Stomach (tissue), 9 donors: ENCODE results near the gene TBC1D14. TPM values are rescaled to one million over a fixed set of nuclear protein-coding genes. Genes with fewer than 3 reads are reported as not detected.

Experiments used
- DNase-seq, 2 donors: peaks; one replicate each; pipeline versions ENCODE4 v3.0.0 to v3.0.0-alpha.2; 2013 to 2019
- H3K27ac ChIP-seq, 5 donors: fragments of 200-600 bp in 4 of 5; sonication (generic) in 4 of 5; one replicate each; pipeline ENCODE4 v1.5.1; 2013 to 2019; ENCODE audit warnings: mild to moderate bottlenecking in 1 of 5, moderate library complexity in 1 of 5
- H3K27me3 ChIP-seq, 3 donors: fragments of 200-600 bp; sonication (generic); one replicate each; pipeline ENCODE4 v1.5.1; 2017 to 2019; ENCODE audit warnings: mixed run types in 1 of 3
- H3K36me3 ChIP-seq, 4 donors: fragments of 200-600 bp; sonication (generic); 1 replicate in 3 of 4; 2 replicates in 1 of 4; pipeline ENCODE4 v1.5.1; 2016 to 2019
- H3K4me1 ChIP-seq, 4 donors: fragments of 200-600 bp; sonication (generic); one replicate each; pipeline ENCODE4 v1.5.1; 2016 to 2019
- H3K4me3 ChIP-seq, 4 donors: fragments of 200-600 bp; sonication (generic) in 3 of 4; one replicate each; pipeline ENCODE4 v1.5.1; 2016 to 2019; ENCODE audit warnings: mild to moderate bottlenecking in 1 of 4
- H3K9me3 ChIP-seq, 4 donors: fragments of 200-600 bp; sonication (generic); one replicate each; pipeline ENCODE4 v1.5.1; 2016 to 2019
- CTCF ChIP-seq, 7 experiments: fragments of 450-650 bp in 4 of 7; fragments of 200-600 bp in 3 of 7; sonication (generic) in 3 of 7; IDR thresholded peaks; one replicate each; pipeline ENCODE4 v1.5.1; 2016 to 2019; ENCODE audit warnings: antibody characterized with exemption in 7 of 7, control low read depth in 2 of 7, mild to moderate bottlenecking in 1 of 7
- EP300 ChIP-seq: sonication (generic); formaldehyde crosslinking; IDR thresholded peaks from one replicate; pipeline ENCODE4 v1.6.1; 2017; ENCODE audit warnings: antibody characterized with exemption
- POLR2A ChIP-seq, 4 donors: fragments of 450-650 bp; IDR thresholded peaks; one replicate each; pipeline ENCODE4 v1.6.1; 2016; ENCODE audit warnings: antibody characterized with exemption in 4 of 4, control low read depth in 2 of 4, mild to moderate bottlenecking in 1 of 4, moderate library complexity in 1 of 4
- POLR2AphosphoS5 ChIP-seq, 3 donors: sonication (generic); formaldehyde crosslinking; IDR thresholded peaks; one replicate each; pipeline ENCODE4 v1.6.1; 2016; ENCODE audit warnings: antibody characterized with exemption in 3 of 3
- WGBS, 5 donors: extraction: QIAGEN DNeasy Blood & Tissue Kit in 3 of 5; methylation state at CpG; one replicate each; pipeline versions ENCODE4 v1.1.5 to v1.1.7; 2013 to 2018; 5-methylcytosine and 5-hydroxymethylcytosine counted together
- intact Hi-C: fragments of 100-400 bp; cut with DNase I; formaldehyde crosslinking; loops from one replicate; pipeline ENCODE4 v1.15.1; 2023; ENCODE audit warnings: low total_unique reads
- polyA plus RNA-seq, 3 donors: library from polyadenylated mRNA; stranded (reverse); fragments of 200-250 nt; gene quantifications; one replicate each; pipeline ENCODE4 v1.2.3, GENCODE V29; 2013
- total RNA-seq, 5 donors: library from RNA; depleted of rRNA; stranded (reverse); fragments of >200 nt; gene quantifications; one replicate each; pipeline versions ENCODE4 v1.1.0 to v1.2.3, GENCODE V29; 2014 to 2016
- donor health status: healthy with polysubstance abuse.
- donor health status: Bipolar disorder and iron deficiency.
- donor health status: healthy.

Gene TBC1D14
- total and polyA plus RNA-seq, 8 donors: 19.5 to 72.4 (median 40.4) TPM

- H3K4me1 ChIP-seq: no peaks in the 10 kb centered on the region
- peaks cover 64 to 100% (median 96%) of the 10 kb centered on the region in 4 donors for H3K36me3 ChIP-seq
- no peak for DNase-seq
- no peak for TF ChIP-seq POLR2A (IDR thresholded peaks at IDR 0.05)
- TF ChIP-seq POLR2AphosphoS5 (IDR thresholded peaks at IDR 0.05): no peak
- no peak for TF ChIP-seq CTCF (IDR thresholded peaks at IDR 0.05)
- TF ChIP-seq EP300: no peak
- intact Hi-C loops: no loop called here
- no peak overlapping the region for H3K27ac ChIP-seq
- H3K27me3 ChIP-seq: no peaks in the 10 kb centered on the region
- no peaks in the 10 kb centered on the region for H3K9me3 ChIP-seq
- 89 to 93% (median 92%) methylated on average over 11 of the region's 11 CpGs for WGBS, 5 donors
- no peak overlapping the region for H3K4me3 ChIP-seq
These were observed 111.2 kb downstream of the TBC1D14 start for GRCh38 chr4:7020856-7021255.

GRCh38 chr4:7021355-7021754 lies 111.7 kb downstream of the TBC1D14 start:
- no peak overlapping the region for H3K27ac ChIP-seq
- no peaks in the 10 kb centered on the region for H3K9me3 ChIP-seq
- DNase-seq: no peak
- WGBS, 5 donors: 73 to 76% (median 75%) methylated on average over 5 of the region's 5 CpGs
- no peak overlapping the region for H3K4me3 ChIP-seq
- H3K4me1 ChIP-seq: no peaks in the 10 kb centered on the region
- H3K27me3 ChIP-seq: no peaks in the 10 kb centered on the region
- intact Hi-C loops: no loop called here
- H3K36me3 ChIP-seq: peaks cover 65 to 100% (median 96%) of the 10 kb centered on the region in 4 donors
- no peak for TF ChIP-seq POLR2AphosphoS5 (IDR thresholded peaks at IDR 0.05)
- no peak for TF ChIP-seq POLR2A (IDR thresholded peaks at IDR 0.05)
- TF ChIP-seq EP300: no peak
- TF ChIP-seq CTCF (IDR thresholded peaks at IDR 0.05): no peak

GRCh38 chr4:7021930-7022664 lies 112.5 kb downstream of the TBC1D14 start:
- Histone ChIP-seq H3K27me3 (no peaks in the 10 kb centered on the region), H3K4me1 (no peaks in the 10 kb centered on the region), H3K36me3 (peaks cover 62 to 100% (median 96%) of the 10 kb centered on the region in 4 donors), H3K27ac (no peak overlapping the region), H3K4me3 (no peak overlapping the region), H3K9me3 (no peaks in the 10 kb centered on the region)
- no peak for DNase-seq
- TF ChIP-seq POLR2AphosphoS5 (IDR thresholded peaks at IDR 0.05) (no peak), POLR2A (IDR thresholded peaks at IDR 0.05) (no peak), CTCF (IDR thresholded peaks at IDR 0.05) (no peak), EP300 (no peak)
- intact Hi-C loops: no loop called here
- WGBS, 5 donors: 85 to 94% (median 88%) methylated on average over 13 of the region's 13 CpGs

- TF ChIP-seq EP300 (no peak), POLR2AphosphoS5 (IDR thresholded peaks at IDR 0.05) (no peak), CTCF (IDR thresholded peaks at IDR 0.05) (no peak), POLR2A (IDR thresholded peaks at IDR 0.05) (no peak)
- intact Hi-C loops: no loop called here
These were observed 113.9 kb downstream of the TBC1D14 start for GRCh38 chr4:7023486-7023885.

More at GRCh38 chr4:7023486-7023885, 113.9 kb downstream of the TBC1D14 start:
- DNase-seq: no peak
- Histone ChIP-seq H3K36me3 (peaks cover 62 to 100% (median 96%) of the 10 kb centered on the region in 4 donors), H3K9me3 (no peaks in the 10 kb centered on the region), H3K4me3 (no peak overlapping the region), H3K27me3 (no peaks in the 10 kb centered on the region), H3K27ac (no peak overlapping the region), H3K4me1 (no peaks in the 10 kb centered on the region)
- 84 to 92% (median 90%) methylated on average over 16 of the region's 16 CpGs for WGBS, 5 donors
